Measurements from ENCODE around the gene TMEM225B.

DNA sequence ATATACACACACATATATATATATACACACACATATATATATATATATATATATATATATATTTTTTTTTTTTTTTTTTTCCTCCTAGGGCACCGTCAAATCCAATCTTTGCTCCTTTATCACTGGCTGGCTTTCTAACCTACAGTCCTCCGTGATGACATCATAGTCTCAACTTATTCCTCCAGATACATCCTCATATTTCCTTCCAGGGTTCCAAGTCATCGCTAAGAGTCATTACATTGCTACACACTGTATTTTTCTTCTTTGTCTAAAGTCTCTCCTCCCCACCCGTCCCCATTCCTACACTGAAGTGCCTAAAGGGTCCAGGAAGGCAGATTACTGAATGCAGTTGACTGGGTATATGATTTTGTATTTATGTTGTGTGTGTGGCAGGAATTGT, 45.0 kb upstream of the TMEM225B start:
- TF ChIP-seq, protein P1, sequence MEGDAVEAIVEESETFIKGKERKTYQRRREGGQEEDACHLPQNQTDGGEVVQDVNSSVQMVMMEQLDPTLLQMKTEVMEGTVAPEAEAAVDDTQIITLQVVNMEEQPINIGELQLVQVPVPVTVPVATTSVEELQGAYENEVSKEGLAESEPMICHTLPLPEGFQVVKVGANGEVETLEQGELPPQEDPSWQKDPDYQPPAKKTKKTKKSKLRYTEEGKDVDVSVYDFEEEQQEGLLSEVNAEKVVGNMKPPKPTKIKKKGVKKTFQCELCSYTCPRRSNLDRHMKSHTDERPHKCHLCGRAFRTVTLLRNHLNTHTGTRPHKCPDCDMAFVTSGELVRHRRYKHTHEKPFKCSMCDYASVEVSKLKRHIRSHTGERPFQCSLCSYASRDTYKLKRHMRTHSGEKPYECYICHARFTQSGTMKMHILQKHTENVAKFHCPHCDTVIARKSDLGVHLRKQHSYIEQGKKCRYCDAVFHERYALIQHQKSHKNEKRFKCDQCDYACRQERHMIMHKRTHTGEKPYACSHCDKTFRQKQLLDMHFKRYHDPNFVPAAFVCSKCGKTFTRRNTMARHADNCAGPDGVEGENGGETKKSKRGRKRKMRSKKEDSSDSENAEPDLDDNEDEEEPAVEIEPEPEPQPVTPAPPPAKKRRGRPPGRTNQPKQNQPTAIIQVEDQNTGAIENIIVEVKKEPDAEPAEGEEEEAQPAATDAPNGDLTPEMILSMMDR (IDR thresholded peaks at IDR 0.05), result no peak
- no peak for TF ChIP-seq POLR2A (IDR thresholded peaks at IDR 0.05)
